ENCODE data around the gene USP10. TPM values are rescaled to one million over a fixed set of nuclear protein-coding genes. Genes with fewer than 3 reads are reported as not detected.
"Not testable (repeated sequence)": the region's sequence is repeated elsewhere in the genome, so short reads cannot be mapped to it uniquely, and the experiment has no call there.

Gene USP10
- total RNA-seq, 2 experiments from 2014 or later, result 140 TPM

DNA sequence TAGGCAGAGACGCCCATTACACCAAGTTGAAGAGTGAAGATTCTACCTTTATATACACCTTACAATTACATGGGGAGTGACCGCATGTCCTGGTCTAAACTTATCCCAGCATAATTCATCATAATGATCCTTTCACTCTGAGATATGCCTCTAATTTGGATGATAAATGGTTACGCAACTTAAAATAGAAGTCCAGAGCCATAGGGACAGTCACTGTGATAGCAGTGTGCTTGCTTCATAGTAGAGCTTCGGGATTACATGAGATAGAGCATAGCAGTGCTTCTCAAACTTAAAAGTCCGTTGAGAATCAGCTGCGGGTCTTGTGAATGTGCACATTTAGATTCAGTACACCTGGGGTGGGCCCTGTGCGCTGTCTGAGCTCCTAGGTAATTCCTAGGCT, 16.9 kb downstream of the USP10 start:
- CTCF ChIA-PET, result interaction anchor here (0.8 to 1.4 kb wide), 3 partner anchors 22 to 45 kb away, joined by 3 to 4 read pairs (median 4); no protein-coding TSS in a partner anchor
- POLR2A ChIA-PET, result no interaction called here

DNA sequence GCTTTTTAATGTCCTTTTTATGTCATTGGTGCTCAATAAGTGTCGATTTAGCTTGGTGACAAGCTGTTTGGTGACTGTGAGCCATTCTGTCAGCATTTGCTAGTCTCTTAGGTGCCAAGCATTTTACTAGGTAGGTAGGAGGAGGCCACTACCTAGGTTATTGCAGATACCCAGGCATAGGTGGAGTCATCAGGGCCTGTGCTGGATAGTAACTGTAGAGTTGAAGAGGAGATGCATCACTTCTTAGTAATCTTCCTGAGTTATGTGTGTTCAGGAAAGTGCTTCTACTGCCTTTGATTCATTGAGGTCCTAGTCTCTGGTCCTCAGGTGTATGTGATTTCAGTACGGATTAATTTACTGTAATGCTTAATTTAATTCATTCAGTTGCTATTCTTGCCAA, 17.7 kb downstream of the USP10 start:
- POLR2A ChIA-PET, result no interaction called here
- CTCF ChIA-PET, result interaction anchor here (0.8 kb wide), 1 partner anchor 21 kb away, joined by 3 read pairs; no protein-coding TSS in a partner anchor

DNA sequence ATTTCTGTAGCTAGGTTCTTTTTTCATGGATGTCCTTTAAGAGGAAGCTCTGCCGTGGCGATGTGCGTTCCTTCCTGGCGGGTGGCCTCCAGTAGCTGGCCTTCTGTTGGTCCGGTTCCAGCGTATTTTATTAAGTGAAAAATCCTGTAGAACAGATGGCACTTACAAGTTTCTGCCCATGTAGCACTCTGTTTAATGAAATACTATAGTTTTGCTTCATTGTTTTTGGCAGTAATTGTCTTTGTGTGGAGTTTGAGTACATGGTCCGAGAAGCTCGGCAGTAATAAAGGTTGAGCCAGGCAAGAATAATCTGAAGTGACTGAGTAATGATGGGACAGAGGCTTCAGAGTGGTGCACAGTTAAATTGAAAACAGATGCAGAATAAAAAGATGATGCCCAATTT, 20.4 kb downstream of the USP10 start:
- CTCF ChIA-PET, result interaction anchor here (0.8 to 1.5 kb wide), 3 partner anchors 18 to 209 kb away, joined by 3 to 8 read pairs (median 3); no protein-coding TSS in a partner anchor
- POLR2A ChIA-PET, result interaction anchor here (0.8 kb wide), 1 partner anchor 19 kb away, joined by 8 read pairs; no protein-coding TSS in a partner anchor

DNA sequence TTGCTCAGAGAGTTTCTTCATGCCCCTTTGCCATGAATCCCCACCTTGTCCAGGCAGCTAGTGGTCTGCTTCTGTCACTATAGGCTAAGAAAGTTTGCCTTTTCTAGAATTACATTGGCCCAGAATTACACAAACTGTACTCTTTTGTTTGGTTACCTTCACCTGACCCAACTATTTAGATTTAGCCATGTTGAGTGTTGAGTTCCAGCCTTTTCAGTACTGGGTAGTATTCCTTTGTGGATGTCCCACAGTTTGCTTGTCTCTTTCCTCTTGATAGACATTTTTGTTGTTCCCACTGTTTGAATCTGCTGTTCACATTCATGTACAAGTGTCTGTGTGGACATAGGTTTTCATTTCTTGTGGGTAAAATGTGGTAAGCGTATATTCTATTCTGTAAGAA, 22.3 kb downstream of the USP10 start:
- POLR2A ChIA-PET, result no interaction called here
- CTCF ChIA-PET, result no interaction called here

DNA sequence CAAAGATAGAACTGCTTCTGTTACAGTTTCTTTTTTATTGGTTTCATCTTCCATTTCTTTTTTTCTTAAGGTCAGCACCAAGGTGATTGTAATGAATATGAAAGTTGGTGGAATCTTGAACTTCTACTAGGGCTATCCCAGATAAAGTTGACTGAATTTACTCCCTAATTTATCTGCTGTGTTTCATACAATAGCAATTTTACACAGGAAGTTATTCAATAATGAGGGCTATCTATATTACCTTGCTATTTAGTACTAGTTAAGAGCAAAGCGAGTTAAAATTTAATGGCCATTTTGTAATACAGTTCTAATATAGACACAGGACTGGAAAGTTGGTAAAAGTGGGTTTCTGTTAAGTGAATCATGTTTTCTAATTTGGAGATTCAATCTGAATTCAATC, 24.1 kb downstream of the USP10 start:
- ChIA-PET CTCF (interaction anchor here (5.0 kb wide), 1 partner anchor 51 kb away, joined by 44 read pairs; no protein-coding TSS in a partner anchor), POLR2A (no interaction called here)

DNA sequence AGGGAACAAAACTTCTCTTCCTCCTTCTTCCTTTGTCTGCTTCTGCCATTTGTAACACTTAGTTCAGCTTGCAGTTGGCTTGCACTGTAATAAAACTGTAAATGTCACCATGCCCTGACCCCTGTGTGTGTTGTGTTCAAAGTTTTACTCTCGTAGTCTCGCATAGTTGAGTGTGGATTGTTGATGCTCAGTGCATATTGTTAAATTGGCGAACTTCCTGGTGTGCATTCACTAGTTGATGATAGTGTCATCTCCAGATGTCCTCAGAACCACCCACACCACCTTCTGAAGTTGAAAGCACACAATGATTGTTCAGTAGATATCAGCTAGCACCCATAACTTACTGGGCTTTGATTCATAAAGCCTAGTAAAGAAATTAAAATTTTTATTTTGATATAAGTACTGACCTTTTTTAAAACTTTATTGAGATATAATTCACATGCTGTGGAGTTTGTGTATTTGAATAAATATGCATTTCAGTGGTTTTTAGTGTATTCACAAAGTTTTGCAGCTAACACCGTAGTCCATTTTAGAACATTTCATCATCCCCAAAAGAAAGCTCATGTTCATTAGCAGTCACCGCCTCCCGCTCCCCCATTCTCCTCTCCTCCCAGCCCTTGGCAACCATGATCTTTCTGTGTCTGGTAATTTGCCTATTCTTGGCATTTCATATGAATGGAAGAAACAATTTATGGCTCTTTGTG, 25.0 kb downstream of the USP10 start:
- ChIA-PET CTCF (interaction anchor here (1.2 to 5.0 kb wide), 6 partner anchors 14 to 212 kb away, joined by 4 to 44 read pairs (median 20); no protein-coding TSS in a partner anchor), POLR2A (no interaction called here)

DNA sequence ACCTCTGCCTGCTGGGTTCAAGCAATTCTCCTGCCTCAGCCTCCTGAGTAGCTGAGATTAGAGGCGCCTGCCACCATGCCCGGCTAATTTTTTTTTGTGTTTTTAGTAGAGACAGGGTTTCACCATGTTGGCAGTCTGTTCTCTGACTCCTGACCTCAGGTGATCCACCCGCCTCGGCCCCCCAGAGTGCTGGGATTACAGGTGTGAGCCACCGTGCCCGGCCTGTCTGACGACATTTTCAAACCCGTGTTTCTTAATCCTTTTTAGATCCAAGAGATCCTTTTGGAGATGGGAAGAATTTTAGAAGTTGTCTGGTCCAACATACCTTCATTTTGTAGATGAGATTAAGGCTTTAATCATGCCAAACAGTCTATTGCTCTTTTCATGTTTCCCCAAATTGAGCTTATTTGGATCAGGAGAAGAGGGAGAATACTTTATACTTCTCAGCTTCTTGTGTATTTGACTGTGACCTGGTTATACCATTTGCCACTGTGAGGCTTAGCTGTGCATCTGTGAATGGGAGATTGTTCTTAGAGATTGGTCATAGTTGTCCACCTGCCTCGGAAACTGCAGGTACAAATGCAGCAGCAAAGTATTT, 25.8 kb downstream of the USP10 start:
- ChIA-PET CTCF (interaction anchor here (0.6 to 5.0 kb wide), 19 partner anchors 9 to 219 kb away, joined by 3 to 44 read pairs (median 4); no protein-coding TSS in a partner anchor), POLR2A (interaction anchor here (0.5 kb wide), 1 partner anchor 32 kb away, joined by 4 read pairs; no protein-coding TSS in a partner anchor)

DNA sequence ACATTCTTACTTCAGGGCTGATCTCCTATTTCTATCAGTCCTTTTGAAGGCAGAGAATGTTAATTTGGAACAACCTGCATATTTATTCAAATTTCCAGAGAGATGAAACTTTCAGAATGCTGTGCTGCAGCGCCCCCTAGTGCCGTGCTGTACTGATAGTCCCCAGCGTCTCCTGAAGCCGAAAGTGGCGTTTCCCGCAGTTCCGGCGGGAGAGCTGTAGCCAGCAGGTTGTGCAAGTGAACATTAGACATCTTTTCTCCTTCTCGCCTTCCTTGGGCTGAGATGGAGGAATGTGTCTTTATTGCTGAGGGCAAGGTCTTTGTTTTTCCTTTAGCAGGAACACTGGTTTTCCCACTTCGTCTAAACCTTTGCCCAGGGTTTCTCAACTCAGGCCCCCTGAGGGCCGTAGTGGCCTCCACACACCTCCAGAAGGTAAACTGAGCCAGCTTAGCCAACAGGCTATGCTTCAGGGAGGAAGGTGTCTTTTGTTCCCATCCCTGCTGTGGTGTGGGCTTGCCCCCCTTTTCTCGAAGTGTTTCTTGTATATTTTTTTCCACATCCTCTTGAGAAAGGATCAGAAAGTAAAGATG, 26.4 kb downstream of the USP10 start:
- ChIA-PET POLR2A (interaction anchor here (0.5 to 0.6 kb wide), 2 partner anchors 33 to 216 kb away, joined by 4 to 7 read pairs; no protein-coding TSS in a partner anchor), CTCF (interaction anchor here (0.6 to 5.0 kb wide), 22 partner anchors 9 to 220 kb away, joined by 3 to 44 read pairs (median 4); partner anchors contain the start of gene KLHL36)

DNA sequence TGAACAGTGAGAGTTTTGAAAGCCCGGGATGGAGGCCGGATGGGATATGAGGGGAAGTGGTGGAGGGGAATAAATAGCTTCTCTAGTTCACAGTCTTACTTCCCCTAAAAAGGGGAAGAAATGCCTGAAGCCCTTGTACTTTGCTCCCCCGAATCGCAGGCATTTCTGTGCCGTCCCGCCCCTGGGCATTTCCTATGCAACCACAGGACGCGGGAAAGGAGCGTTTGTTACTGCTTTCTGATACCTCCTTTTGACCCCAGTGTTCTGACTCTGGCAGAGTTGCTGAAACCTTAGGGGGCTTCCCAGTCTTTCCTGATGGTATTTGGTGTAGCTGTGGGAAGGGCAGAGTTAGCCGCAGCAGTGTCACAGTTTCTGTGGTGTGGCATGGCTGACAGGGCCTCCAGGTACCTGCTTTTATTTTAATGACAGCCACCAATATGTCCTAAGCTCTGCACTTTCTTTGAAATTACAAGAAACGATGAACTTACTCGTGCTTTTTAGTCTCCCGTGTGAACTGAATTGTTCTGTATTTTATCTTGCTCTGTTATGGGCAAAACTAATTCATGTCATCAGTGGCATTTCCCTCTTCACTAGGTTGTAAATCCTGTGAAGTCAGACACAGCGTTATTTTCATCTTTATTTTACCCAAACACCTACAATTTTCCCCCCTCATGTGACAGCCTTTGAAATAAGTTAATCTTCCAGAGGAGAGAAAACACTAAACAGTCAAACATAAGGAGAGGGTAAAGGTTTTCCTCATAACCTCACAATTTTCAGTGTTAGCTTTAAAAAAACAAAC, 27.1 kb downstream of the USP10 start:
- CTCF ChIA-PET, result interaction anchor here (0.6 to 5.0 kb wide), 20 partner anchors 8 to 221 kb away, joined by 3 to 44 read pairs (median 4); partner anchors contain the start of gene KLHL36
- POLR2A ChIA-PET, result interaction anchor here (0.6 kb wide), 1 partner anchor 217 kb away, joined by 7 read pairs; no protein-coding TSS in a partner anchor

DNA sequence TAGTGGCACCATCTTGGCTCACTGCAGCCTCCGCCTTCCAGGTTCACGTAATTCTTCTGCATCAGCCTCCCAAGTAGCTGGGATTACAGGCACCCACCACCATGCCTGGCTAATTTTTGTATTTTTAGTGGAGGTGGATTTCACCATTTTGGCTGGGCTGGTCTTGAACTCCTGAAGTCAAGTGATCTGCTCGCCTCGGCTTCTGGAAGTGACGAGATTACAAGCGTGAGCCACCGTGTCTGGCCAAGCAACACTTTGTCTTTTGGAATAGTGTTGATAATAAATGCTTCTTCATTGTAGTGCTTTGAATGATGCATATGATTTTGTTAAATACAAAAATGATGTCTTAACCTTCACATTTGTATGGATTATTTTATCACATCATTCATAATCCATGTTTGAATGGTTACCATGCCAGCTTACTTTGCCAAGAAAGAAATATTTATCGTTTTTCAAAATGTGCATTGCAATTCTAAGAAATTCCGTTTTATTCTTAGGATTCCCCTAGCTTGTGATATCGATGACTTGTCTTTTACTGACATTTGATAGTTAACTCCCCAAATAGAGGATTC, 29.1 kb downstream of the USP10 start:
- POLR2A ChIA-PET, result no interaction called here

DNA sequence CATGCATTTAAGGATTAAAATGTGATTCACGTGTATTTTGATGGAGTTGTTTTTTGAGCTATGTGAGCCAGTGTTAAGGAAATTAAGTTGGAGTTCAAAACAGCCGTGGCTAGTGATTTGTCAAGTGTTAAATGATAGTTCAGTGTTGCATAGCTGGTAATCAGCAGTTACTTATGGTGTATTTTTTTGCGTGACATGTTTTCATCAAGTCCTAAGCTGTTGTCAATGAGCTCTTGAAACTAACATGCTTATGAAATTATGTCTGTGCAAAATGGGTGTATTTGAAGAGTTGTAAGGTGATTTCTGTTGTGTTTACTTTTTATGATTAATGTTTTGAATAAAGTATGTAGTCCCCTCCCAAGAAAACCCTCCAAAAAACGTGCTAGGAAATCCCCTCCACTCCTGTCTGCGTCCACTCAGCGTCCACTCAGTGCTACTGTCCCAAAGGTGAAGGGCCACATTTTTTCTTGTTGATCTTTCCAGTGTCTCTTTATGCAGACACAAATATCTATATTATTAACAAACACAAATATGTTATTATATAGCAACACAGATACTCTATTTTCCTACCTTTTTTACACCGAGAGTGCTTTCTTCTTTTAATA, 30.0 kb downstream of the USP10 start:
- CTCF ChIA-PET, result interaction anchor here (1.4 to 2.8 kb wide), 4 partner anchors 9 to 222 kb away, joined by 3 to 23 read pairs (median 3); no protein-coding TSS in a partner anchor
- POLR2A ChIA-PET, result interaction anchor here (0.6 kb wide), 1 partner anchor 42 kb away, joined by 6 read pairs; no protein-coding TSS in a partner anchor

More for the DNA sequence above, 29.1 kb downstream of the USP10 start:
- CTCF ChIA-PET, result interaction anchor here (1.4 to 4.9 kb wide), 3 partner anchors 10 to 25 kb away, joined by 3 to 23 read pairs (median 21); no protein-coding TSS in a partner anchor

DNA sequence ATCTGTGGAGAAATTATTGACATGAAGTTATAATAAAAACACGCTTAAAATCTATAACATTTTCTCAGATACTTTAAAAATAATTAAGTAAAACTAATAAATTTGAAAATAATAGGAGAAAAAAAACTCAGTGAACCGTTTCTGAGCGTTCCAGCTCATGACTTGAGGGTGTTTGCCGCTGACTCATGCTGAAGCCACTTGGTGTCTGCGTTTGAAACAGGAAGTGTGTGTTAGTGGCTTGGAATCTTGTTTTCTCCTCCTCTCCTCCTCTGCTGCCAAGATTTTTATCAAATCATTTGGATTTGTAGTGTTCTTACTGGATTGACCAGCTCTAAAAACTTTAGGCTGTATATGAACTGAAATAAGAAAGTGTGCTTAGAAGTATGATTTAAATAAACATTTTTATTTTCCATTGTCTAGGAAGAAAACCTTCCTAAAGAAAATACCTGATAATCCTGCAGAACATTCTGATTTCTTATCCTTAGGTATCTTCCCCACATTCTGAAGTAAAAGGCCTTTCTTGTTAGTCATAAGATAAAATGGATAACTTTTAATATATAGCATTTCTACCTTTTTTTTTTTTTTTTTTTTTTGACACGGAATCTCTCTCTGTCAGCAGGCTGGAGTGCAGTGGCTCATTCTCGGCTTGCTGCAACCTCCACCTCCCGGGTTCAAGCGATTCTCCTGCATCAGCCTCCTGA, 30.8 kb downstream of the USP10 start:
- ChIA-PET CTCF (interaction anchor here (0.7 to 2.8 kb wide), 4 partner anchors 9 to 241 kb away, joined by 3 to 23 read pairs (median 3); no protein-coding TSS in a partner anchor), POLR2A (interaction anchor here (0.6 kb wide), 1 partner anchor 43 kb away, joined by 6 read pairs; no protein-coding TSS in a partner anchor)

DNA sequence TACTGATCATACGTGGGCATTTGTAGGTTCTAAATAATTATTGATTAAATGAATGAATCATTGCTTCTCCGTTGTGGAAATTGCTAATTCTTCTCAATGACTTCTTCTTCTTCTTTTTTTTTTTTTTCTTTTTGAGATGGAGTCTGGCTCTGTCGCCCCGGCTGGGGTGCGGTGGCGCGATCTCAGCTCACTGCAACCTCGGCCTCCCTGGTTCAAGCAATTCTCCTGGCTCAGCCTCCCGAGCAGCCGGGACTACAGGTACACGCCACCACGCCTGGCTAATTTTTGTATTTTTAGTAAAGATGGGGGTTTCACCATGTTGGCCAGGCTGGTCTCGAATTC, 32.5 kb downstream of the USP10 start:
- POLR2A ChIA-PET, CTCF ChIA-PET: not testable (repeated sequence)

DNA sequence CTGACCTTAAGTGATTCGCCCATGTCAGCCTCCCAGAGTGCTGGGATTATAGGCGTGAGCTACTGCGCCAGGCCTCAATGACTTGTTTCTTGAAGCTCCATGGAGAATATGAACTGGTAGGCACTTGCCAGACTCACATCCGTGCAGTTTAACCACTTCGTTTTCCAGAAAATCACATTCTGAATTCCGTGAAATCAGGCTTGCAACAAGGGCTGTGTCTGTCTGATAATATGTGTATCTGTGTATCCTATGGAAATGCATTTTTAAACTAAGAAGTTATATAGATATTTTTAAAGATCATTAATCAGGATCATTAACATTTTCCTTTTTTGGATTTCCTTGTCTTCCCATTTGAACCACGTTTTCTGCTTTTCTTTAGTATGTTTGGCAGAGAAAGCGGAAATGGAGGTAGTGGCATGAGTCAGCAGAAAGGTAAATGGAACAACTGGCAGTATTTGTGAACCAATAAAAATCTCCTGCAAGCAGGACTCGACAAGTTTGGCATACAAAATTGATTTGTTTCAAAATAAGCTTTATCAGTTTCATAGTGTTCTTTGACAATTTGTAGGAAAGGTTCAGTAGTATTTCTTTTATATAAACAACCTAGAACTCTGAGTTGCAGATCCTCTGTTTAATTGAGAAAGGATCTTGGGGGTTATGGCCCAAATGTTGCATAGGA, 33.0 kb downstream of the USP10 start:
- ChIA-PET CTCF (no interaction called here), POLR2A (no interaction called here)

DNA sequence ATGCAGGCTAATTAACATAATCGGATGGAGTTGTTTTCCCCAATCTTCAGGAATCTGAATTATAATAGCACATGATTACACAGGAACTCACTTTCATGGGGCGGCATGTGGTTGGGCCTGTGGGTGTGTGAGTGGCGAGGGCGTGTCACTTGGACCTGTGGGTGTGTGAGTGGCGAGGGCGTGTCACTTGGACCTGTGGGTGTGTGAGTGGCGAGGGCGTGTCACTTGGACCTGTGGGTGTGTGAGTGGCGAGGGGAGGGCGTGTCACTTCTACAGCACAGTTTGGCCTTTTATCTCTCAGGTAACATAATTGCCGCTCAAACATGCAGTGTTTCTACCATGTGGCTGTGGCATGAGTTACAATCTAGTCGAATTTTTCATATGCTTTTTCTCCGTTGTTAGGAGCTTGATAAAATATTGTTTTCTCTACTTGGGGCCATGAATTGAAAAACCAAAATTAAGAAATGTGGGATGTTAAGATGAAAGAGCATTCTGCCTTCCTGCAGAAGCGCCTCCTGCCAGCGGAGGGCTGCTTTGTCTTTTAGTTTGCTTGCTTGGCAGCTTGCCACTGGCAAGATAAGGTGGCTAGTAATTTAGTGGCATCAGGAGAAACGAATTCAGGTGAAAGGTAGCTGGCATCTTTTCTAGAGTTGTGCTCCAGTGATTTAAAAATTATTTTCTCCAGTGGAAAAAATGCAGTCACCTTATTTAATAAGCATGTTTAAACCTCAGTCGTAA, 36.2 kb downstream of the USP10 start:
- POLR2A ChIA-PET, result no interaction called here
- CTCF ChIA-PET, result no interaction called here
